Large intestine (tissue), 3 donors: ENCODE measurements around the gene PAX2. TPM values are rescaled to one million over a fixed set of nuclear protein-coding genes. Genes with fewer than 3 reads are reported as not detected.

Experiments used
- DNase-seq, 2 donors: peaks; one replicate each; pipeline versions ENCODE4 v3.0.0 to v3.0.0-alpha.2; 2013
- H3K27ac ChIP-seq: one replicate; pipeline ENCODE4 v1.5.1; 2013; ENCODE audit warnings: low read length
- H3K27me3 ChIP-seq: 2 replicates; pipeline ENCODE4 v1.6.1; 2013; ENCODE audit warnings: low read length; ENCODE audit not compliant: control insufficient read depth, insufficient read depth
- H3K36me3 ChIP-seq: 2 replicates; pipeline ENCODE4 v1.6.1; 2013; ENCODE audit warnings: low read length; ENCODE audit not compliant: control insufficient read depth, insufficient read depth
- H3K4me1 ChIP-seq: one replicate; pipeline ENCODE4 v1.6.1; 2013; ENCODE audit warnings: low read length; ENCODE audit not compliant: control insufficient read depth, insufficient read depth
- H3K4me3 ChIP-seq: one replicate; pipeline ENCODE4 v1.5.1; 2013; ENCODE audit warnings: low read length
- H3K9me3 ChIP-seq: one replicate; pipeline ENCODE4 v1.6.1; 2013; ENCODE audit warnings: mild to moderate bottlenecking, low read depth, low read length, moderate library complexity; ENCODE audit not compliant: control insufficient read depth
- whole genome bisulfite sequencing: methylation state at CpG from one replicate; pipeline ENCODE4 v1.1.5; 2013; ENCODE audit warnings: low lambda C conversion rate; ENCODE audit not compliant: insufficient coverage; 5-methylcytosine and 5-hydroxymethylcytosine counted together
- polyA plus RNA-seq: library from polyadenylated mRNA; unstranded; fragments of 120-200 nt; gene quantifications from one replicate; pipeline ENCODE4 v1.2.1, GENCODE V29; 2013

Gene PAX2
- polyA plus RNA-seq, 1 donor: 0.06 TPM

DNA sequence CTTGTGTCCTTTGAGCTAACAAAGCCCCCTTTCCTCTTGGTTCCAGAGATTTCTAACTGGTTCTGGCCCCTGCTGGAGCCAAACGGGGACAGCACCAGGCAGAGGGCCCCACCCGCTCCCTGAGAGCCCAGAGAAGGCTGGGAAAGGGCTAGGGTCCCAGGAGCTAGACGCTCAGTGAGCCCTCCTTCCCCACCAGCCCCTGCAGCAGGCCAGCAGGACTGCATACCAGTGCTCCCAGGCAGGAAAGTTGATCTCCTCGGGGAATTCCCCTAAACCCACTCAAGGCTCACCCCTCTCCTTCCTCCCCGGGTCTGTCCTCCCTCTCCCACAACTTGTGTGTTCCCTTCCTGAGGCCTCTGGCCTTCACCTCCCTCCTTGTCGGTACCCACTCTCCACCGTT lies 47.7 kb downstream of the PAX2 start:
- H3K9me3 ChIP-seq: no peaks in the 10 kb centered on the region
- peaks cover 28% of the 10 kb centered on the region for H3K27me3 ChIP-seq
- H3K4me3 ChIP-seq: no peak overlapping the region
- no peaks in the 10 kb centered on the region for H3K4me1 ChIP-seq
- WGBS: no CpG with 5 or more reads among the region's 7 CpGs
- DNase-seq: no peak
- no peaks in the 10 kb centered on the region for H3K36me3 ChIP-seq
- no peak overlapping the region for H3K27ac ChIP-seq

DNA sequence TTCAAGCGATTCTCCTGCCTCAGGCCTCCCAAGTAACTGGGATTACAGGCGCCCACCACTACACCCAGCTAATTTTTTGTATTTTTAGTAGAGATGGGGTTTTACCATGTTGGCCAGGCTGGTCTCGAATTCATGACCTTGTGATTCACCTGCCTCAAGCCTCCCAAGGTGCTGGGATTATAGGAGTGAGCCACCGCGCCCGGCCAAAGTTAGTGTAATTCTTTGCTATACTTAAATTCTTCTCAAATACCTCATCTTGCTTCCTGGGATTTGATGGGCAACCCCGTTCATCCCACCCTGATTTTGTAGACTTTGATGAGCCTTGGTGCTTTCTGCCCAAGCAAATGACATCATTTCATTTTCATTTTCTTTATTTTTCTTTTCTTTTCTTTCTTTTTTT lies 54.5 kb downstream of the PAX2 start:
- H3K9me3 ChIP-seq: no peaks in the 10 kb centered on the region
- no peak for DNase-seq
- peaks cover 64% of the 10 kb centered on the region for H3K27me3 ChIP-seq
- H3K36me3 ChIP-seq: no peaks in the 10 kb centered on the region
- H3K4me1 ChIP-seq: no peaks in the 10 kb centered on the region
- no peak overlapping the region for H3K27ac ChIP-seq
- WGBS: 89% methylated on average over 1 of the region's 7 CpGs
- no peak overlapping the region for H3K4me3 ChIP-seq

DNA sequence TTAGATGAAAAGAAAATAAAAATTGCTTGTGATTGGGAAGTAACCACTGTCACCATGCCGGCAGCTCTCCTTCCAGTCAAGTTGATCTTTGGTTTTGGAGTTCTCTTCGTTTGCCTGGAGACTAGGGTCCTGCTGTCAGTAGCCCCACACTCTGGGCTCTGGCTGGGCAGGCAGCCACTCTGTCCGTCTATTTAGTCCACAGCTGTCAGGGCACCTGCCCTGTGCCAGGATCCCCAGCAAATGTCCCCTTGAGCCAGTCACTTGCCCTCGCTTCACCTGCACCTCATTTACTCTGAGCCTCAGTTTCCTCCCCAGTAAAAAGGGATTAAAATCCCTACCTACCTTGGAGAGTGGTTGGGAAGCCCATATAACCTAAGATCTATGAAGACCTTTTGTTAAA lies 55.5 kb downstream of the PAX2 start:
- no peak overlapping the region for H3K27ac ChIP-seq
- H3K27me3 ChIP-seq: peaks cover 70% of the 10 kb centered on the region
- no peaks in the 10 kb centered on the region for H3K9me3 ChIP-seq
- no peaks in the 10 kb centered on the region for H3K36me3 ChIP-seq
- DNase-seq: no peak
- WGBS: no CpG with 5 or more reads among the region's 4 CpGs
- H3K4me1 ChIP-seq: no peaks in the 10 kb centered on the region
- no peak overlapping the region for H3K4me3 ChIP-seq

DNA sequence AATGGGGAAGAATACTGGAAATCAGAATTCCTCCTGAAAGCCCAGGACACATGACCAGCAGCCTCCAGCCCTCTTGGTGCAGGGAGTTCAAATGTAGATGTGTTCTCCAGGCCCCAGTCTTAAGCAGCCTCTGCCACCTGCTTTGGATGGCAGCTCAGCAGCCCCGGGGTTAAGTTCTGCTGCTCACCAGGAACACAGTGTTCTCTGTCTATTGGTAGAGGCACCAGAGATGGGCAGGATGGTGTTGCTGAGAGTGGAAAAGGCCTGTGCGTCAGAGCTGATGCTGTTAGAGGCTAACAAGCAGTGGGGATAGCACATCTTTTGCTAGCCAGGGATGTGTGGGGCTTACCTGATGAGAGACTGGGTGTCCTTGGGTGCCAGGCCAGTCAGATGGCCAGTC lies 56.8 kb downstream of the PAX2 start:
- Histone ChIP-seq H3K4me3 (no peak overlapping the region), H3K27ac (no peak overlapping the region), H3K4me1 (no peaks in the 10 kb centered on the region), H3K9me3 (no peaks in the 10 kb centered on the region), H3K36me3 (no peaks in the 10 kb centered on the region), H3K27me3 (peaks cover 76% of the 10 kb centered on the region)
- no peak for DNase-seq
- no CpG with 5 or more reads among the region's 2 CpGs for WGBS

DNA sequence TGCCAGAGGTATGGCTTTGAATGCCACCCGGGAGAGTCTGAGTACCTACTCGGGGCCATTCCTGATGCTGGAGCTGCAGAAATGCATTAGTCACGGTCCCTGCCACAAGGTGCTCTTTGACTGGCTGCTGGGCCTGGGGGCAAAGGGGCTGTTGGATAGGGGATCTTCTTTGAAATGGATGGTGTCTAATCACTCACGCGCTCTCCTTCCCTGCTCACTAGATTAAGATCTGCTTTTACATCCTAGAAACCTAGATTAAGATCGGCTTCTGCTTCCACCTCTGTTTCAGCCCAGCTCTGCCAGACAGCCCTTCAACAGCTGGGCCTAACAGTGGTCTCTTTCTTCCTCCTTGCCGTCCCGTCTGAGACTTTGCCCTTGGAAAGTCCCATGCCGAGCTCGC lies 57.2 kb downstream of the PAX2 start:
- WGBS: 0% methylated on average over 2 of the region's 10 CpGs
- Histone ChIP-seq H3K27ac (no peak overlapping the region), H3K4me3 (no peak overlapping the region), H3K27me3 (peaks cover 80% of the 10 kb centered on the region), H3K9me3 (no peaks in the 10 kb centered on the region), H3K36me3 (no peaks in the 10 kb centered on the region), H3K4me1 (no peaks in the 10 kb centered on the region)
- DNase-seq: no peak

DNA sequence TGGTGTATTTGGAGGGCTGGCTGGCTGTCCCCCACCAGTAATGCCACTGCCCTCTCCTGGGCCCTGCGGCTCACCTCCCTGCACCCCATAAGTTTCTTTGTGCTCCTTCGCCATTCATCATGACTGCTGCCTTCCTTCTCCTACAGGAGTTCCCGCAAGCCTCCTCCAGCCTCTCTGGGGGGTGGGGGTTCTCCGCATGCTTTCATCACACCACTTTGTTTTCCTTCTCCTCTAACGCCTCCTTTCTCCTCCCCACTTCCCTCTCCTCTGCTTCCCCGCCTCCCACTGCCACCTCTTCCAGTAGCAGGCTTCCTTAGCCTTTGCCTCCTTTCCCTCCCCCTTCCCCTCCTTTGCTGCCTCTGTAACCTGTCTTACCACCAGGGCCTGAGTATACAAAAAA lies 58.1 kb downstream of the PAX2 start:
- WGBS: 57% methylated on average over 2 of the region's 6 CpGs
- Histone ChIP-seq H3K36me3 (no peaks in the 10 kb centered on the region), H3K27ac (no peak overlapping the region), H3K9me3 (no peaks in the 10 kb centered on the region), H3K4me1 (no peaks in the 10 kb centered on the region), H3K4me3 (no peak overlapping the region), H3K27me3 (peaks cover 83% of the 10 kb centered on the region)
- no peak for DNase-seq

DNA sequence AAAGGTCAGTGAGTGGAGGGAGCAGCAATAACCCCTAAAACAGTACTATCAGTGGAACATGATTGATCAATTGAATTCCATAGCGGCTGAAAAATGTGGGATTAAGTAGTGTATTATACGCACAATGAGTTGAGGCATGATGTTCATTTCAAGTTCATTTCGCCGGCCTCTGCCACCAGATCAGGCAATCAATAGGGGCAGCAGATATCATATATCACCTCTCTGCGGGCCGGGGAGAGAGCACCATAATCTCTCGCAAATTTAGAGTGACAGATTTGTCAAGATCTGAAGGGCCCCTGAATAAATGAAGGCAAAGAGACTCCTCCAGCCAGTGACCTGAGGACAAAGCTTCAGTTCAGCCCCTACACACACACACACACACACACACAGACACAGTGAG lies 58.5 kb downstream of the PAX2 start:
- Histone ChIP-seq H3K4me1 (no peaks in the 10 kb centered on the region), H3K27me3 (peaks cover 84% of the 10 kb centered on the region), H3K36me3 (no peaks in the 10 kb centered on the region), H3K9me3 (no peaks in the 10 kb centered on the region), H3K4me3 (no peak overlapping the region), H3K27ac (no peak overlapping the region)
- DNase-seq: no peak
- 100% methylated on average over 1 of the region's 7 CpGs for WGBS

DNA sequence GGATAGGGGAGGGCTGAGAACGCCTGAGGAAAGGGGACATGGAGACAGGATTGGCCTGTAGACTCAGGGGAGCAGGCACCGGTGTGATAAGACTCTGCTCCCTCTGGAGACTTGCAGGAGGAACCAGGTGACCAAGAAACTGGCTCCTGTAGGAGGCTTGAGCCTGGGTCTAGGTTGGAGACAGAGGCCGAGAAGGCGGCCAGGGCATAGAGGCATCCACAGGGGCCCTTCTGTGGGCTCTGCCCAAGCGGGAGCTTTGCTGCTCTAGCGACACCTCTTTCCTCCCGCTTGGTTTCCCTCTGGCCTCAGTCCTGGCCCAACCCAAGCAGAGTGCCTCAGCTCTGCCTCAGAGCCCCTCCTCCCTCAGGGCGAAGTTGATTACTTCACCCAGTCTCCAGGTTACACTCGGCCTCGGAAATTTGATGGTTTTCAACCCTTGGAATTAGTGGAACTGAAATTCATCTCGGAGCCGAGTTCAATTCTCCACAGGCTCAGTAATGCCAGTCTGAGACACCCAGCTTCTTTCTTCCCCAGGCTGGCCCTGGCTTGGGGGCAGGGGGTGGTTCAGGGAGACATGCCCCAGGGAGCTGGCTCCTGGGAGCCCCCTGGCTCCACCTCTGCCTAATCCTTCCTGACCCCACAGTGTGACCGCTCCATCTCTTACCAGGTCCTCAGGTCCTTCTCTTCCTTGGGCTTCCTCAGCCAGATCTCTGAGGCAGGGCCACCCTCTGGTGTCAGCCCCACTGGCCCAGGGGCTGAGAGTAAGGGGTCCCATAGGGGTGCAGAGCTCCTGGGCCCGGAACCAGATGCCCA lies 60.4 kb downstream of the PAX2 start:
- WGBS: 100% methylated on average over 1 of the region's 14 CpGs
- Histone ChIP-seq H3K27me3 (peaks cover 91% of the 10 kb centered on the region), H3K9me3 (no peaks in the 10 kb centered on the region), H3K4me3 (no peak overlapping the region), H3K27ac (no peak overlapping the region), H3K36me3 (no peaks in the 10 kb centered on the region), H3K4me1 (no peaks in the 10 kb centered on the region)
- no peak for DNase-seq

DNA sequence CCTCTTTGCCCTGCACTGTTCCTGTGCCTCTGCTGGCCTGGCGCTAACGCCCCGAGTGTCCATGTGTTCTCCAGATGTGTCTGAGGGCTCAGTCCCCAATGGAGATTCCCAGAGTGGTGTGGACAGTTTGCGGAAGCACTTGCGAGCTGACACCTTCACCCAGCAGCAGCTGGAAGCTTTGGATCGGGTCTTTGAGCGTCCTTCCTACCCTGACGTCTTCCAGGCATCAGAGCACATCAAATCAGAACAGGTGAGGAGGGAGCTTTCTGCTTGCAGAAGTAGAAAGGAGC lies 60.9 kb downstream of the PAX2 start:
- no peak for DNase-seq
- Histone ChIP-seq H3K36me3 (no peaks in the 10 kb centered on the region), H3K27ac (no peak overlapping the region), H3K4me1 (no peaks in the 10 kb centered on the region), H3K27me3 (peaks cover 90% of the 10 kb centered on the region), H3K9me3 (no peaks in the 10 kb centered on the region), H3K4me3 (no peak overlapping the region)
- WGBS: no CpG with 5 or more reads among the region's 8 CpGs

DNA sequence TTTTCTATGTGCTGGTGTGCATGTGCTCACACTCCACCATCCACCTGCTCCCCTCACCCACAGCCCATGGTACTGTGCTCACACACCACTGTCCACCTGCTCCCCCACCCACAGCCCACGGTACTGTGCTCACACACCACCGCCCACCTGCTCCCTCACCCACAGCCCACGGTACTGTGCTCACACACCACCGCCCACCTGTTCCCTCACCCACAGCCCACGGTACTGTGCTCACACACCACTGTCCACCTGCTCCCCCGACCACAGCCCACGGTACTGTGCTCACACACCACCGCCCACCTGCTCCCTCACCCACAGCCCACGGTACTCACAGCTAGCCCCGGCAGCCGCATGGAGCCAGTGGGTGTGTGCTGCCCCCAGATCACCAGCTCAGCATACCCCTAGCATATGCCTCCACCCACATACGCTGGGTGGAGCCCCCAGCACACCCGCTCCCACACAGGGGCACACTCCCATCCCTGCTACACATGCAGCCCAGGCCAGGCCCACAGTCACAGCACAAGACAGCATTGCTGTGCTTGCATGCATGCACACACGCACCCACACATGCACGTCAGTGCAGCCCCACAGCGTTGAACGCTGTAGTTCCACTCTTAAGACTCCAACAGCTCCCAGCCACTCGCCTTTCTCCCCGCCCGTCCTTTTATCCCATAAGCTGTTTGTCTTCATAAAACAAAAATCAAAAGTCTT lies 62.0 kb downstream of the PAX2 start:
- no peaks in the 10 kb centered on the region for H3K9me3 ChIP-seq
- peaks cover 91% of the 10 kb centered on the region for H3K27me3 ChIP-seq
- no peak overlapping the region for H3K27ac ChIP-seq
- no peaks in the 10 kb centered on the region for H3K4me1 ChIP-seq
- no peaks in the 10 kb centered on the region for H3K36me3 ChIP-seq
- H3K4me3 ChIP-seq: no peak overlapping the region
- no CpG with 5 or more reads among the region's 20 CpGs for WGBS
- DNase-seq: no peak

DNA sequence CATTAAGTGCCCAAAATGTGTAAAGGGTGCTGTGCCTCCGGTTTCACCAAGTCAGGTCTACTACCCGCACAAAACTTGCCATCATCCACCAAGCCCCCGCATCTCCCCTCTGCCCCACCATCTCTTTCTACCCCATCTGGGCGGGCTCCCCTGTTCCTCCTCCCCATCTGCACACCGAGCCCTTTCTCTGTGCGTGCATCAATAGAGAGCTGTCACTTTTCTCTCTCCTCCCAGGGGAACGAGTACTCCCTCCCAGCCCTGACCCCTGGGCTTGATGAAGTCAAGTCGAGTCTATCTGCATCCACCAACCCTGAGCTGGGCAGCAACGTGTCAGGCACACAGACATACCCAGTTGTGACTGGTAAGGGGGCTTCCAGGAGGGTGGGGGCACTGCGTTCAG lies 63.5 kb downstream of the PAX2 start:
- H3K4me1 ChIP-seq: no peaks in the 10 kb centered on the region

More for the DNA sequence above, 63.5 kb downstream of the PAX2 start:
- Histone ChIP-seq H3K27ac (no peak overlapping the region), H3K9me3 (no peaks in the 10 kb centered on the region), H3K4me3 (no peak overlapping the region), H3K36me3 (no peaks in the 10 kb centered on the region), H3K27me3 (peaks cover 89% of the 10 kb centered on the region)
- 92% methylated on average over 2 of the region's 10 CpGs for WGBS
- DNase-seq: no peak
